GM12878 (cell line): ENCODE results near the gene DEK. TPM values are rescaled to one million over a fixed set of nuclear protein-coding genes. Genes with fewer than 3 reads are reported as not detected.

Experiments
- ATAC-seq: fragments of 200-7000 bp; cut with Tn5 transposase; 3 replicates; pipeline ENCODE4 v1.9.1; 2020; ENCODE audit warnings: mild to moderate bottlenecking, moderate library complexity
- BruUV-seq: library from RNA; stranded (reverse); fragments of 400-500 nt; replicated peaks from 2 replicates; lab custom pipeline; 2021; lab: Mats Ljungman, UMichigan
- CTCF ChIA-PET: fragments of 300-600 bp; sonication (Branson Sonifier 250); formaldehyde crosslinking; extraction: SDS; loops from one replicate; lab custom pipeline; 2021; ENCODE audit warnings: inconsistent platforms; lab: Yijun Ruan, JAX
- POLR2A ChIA-PET: fragments of 350-600 bp; formaldehyde crosslinking; extraction: SDS; loops from one replicate; lab custom pipeline; 2021; ENCODE audit warnings: inconsistent platforms; lab: Charles Lee
- RAD21 ChIA-PET: fragments of 300-600 bp; sonication (Branson Sonifier 250); formaldehyde crosslinking; loops from one replicate; lab custom pipeline; 2023; ENCODE audit warnings: antibody characterized with exemption; ENCODE audit not compliant: unreplicated experiment; lab: Charles Lee
- SMC1A ChIA-PET: fragments of 300-600 bp; sonication (Branson Sonifier 250); formaldehyde crosslinking; loops from one replicate; lab custom pipeline; 2023; ENCODE audit not compliant: unreplicated experiment, uncharacterized antibody; lab: Charles Lee
- DNase-seq: peaks from one replicate; pipeline ENCODE4 v3.0.0-alpha.2; 2011; ENCODE audit warnings: low read depth, low spot score
- FAIRE-seq: peaks from 3 replicates; lab custom pipeline; 2011; peaks lifted over from hg19 to GRCh38; lab: Jason Lieb, UNC
- H2AFZ ChIP-seq: 2 replicates; pipeline ENCODE4 v1.6.0; 2011; ENCODE audit warnings: low read depth, low read length, control low read depth; ENCODE audit not compliant: control insufficient read depth
- H3K27ac ChIP-seq: 2 replicates; pipeline ENCODE4 v1.5.1; 2011; ENCODE audit warnings: control low read depth; ENCODE audit not compliant: control insufficient read depth, insufficient read depth
- H3K27me3 ChIP-seq, 2 experiments: replicated peaks in 1 of 2; 2 replicates each; pipeline versions ENCODE4 v1.6.0 to v1.6.1; 2011; ENCODE audit warnings: low read length in 1 of 2; ENCODE audit not compliant: control insufficient read depth in 2 of 2, insufficient read depth in 2 of 2
- H3K36me3 ChIP-seq, 2 experiments: 2 replicates each; pipeline ENCODE4 v1.5.1; 2011; ENCODE audit warnings: low read length in 1 of 2; ENCODE audit not compliant: control insufficient read depth in 2 of 2, insufficient read depth in 2 of 2
- H3K4me1 ChIP-seq: 2 replicates; pipeline ENCODE4 v1.6.1; 2011; ENCODE audit warnings: mild to moderate bottlenecking, low read length, moderate library complexity, mixed read lengths; ENCODE audit not compliant: control insufficient read depth, insufficient read depth
- H3K4me2 ChIP-seq: 2 replicates; pipeline ENCODE4 v1.6.0; 2011; ENCODE audit warnings: control low read depth; ENCODE audit not compliant: control insufficient read depth, insufficient read depth
- H3K4me3 ChIP-seq: fragments of 200-600 bp; sonication (generic); 2 replicates; pipeline ENCODE4 v1.5.1; 2016
- H3K79me2 ChIP-seq: 2 replicates; pipeline ENCODE4 v1.6.0; 2011; ENCODE audit warnings: low read length; ENCODE audit not compliant: control insufficient read depth, insufficient read depth
- H3K9ac ChIP-seq: 2 replicates; pipeline ENCODE4 v1.8.0; 2011; ENCODE audit warnings: low read length, control low read depth, mixed read lengths; ENCODE audit not compliant: control insufficient read depth, insufficient read depth
- H3K9me3 ChIP-seq: replicated peaks from 3 replicates; pipeline ENCODE4 v1.5.1; 2011; ENCODE audit warnings: mild to moderate bottlenecking, low read length; ENCODE audit not compliant: control insufficient read depth, insufficient read depth
- H4K20me1 ChIP-seq: 2 replicates; pipeline ENCODE4 v1.6.0; 2011; ENCODE audit not compliant: control insufficient read depth, insufficient read depth
- JUNB ChIP-seq: IDR thresholded peaks from 2 replicates; pipeline ENCODE4 v1.6.1; 2016; ENCODE audit warnings: antibody characterized with exemption, mild to moderate bottlenecking
- MEF2A ChIP-seq: IDR thresholded peaks from 2 replicates; pipeline ENCODE4 v1.6.1; 2011; ENCODE audit warnings: low read depth, mild to moderate bottlenecking, low read length, moderate library complexity; ENCODE audit not compliant: insufficient read depth
- RCOR1 ChIP-seq: conservative IDR thresholded peaks from 2 replicates; pipeline ENCODE4 v1.6.1; 2012; ENCODE audit warnings: low read depth, low read length, improper control_type of control experiment
- TCF12 ChIP-seq: IDR thresholded peaks from 2 replicates; pipeline ENCODE4 v1.6.1; 2011; ENCODE audit warnings: low read depth, mild to moderate bottlenecking, low read length
- TCF3 ChIP-seq: IDR thresholded peaks from 2 replicates; pipeline ENCODE4 v1.6.1; 2012; ENCODE audit warnings: low read depth, mild to moderate bottlenecking, low read length, borderline replicate concordance; ENCODE audit not compliant: insufficient read depth
- TCF7 ChIP-seq: IDR thresholded peaks from 2 replicates; pipeline ENCODE4 v1.6.1; 2014; ENCODE audit warnings: antibody characterized with exemption, borderline replicate concordance
- YBX1 ChIP-seq: fragments of 450-650 bp; IDR thresholded peaks from 2 replicates; pipeline ENCODE4 v1.6.1; 2016; ENCODE audit warnings: antibody characterized with exemption
- ZBTB4 ChIP-seq: fragments of 450-650 bp; formaldehyde crosslinking; IDR thresholded peaks from 2 replicates; pipeline ENCODE4 v1.4.0; 2022; ENCODE audit warnings: mild to moderate bottlenecking, moderate library complexity
- WGBS: methylation state at CpG from one replicate; pipeline ENCODE4 v1.1.6; 2016; ENCODE audit warnings: low lambda C conversion rate; ENCODE audit not compliant: insufficient replicate concordance, insufficient coverage; ENCODE audit errors: missing lambda C conversion rate; 5-methylcytosine and 5-hydroxymethylcytosine counted together
- in situ Hi-C: fragments of 300-500 bp; cut with MboI; formaldehyde crosslinking; loops from 9 replicates; pipeline ENCODE4 v1.14.3; 2018; ENCODE audit warnings: mixed read lengths
- intact Hi-C: fragments of 100-400 bp; cut with micrococcal nuclease; formaldehyde crosslinking; loops from one replicate; pipeline ENCODE4 v1.14.2; 2022; ENCODE audit not compliant: unreplicated experiment
- polyA plus RNA-seq, 11 experiments: library from polyadenylated mRNA; depleted of rRNA in 4 of 11; unstranded in 6 of 11; stranded (reverse) in 5 of 11; fragments of >200 nt; fragmentation: Nextera tagmentation in 4 of 11; fragmentation: Illumina TruSeq in 1 of 11; extraction: Ambion mirVana in 4 of 11; extraction: Trizol in 1 of 11; gene quantifications; 1 replicate in 1 of 11; 2 replicates in 10 of 11; pipeline versions ENCODE4 v1.2.1 to v1.2.3, GENCODE V29; 2011 to 2016; ENCODE audit warnings: inconsistent platforms in 2 of 11, missing spikeins in 2 of 11, low read depth in 1 of 11
- total RNA-seq, 4 experiments: library from RNA; depleted of rRNA in 3 of 4; stranded (reverse); fragments of >200 nt in 3 of 4; fragmentation: Illumina TruSeq in 1 of 4; extraction: Trizol in 1 of 4; gene quantifications; 2 replicates each; pipeline versions ENCODE4 v1.2.1 to v1.2.3, GENCODE V29; 2013 to 2021

The DEK gene
- total and polyA plus RNA-seq, 10 of the 15 experiments (the other 5 are each of a cell fraction or from before 2014, with no cell fraction given): 111 to 346 (median 196) TPM

DNA sequence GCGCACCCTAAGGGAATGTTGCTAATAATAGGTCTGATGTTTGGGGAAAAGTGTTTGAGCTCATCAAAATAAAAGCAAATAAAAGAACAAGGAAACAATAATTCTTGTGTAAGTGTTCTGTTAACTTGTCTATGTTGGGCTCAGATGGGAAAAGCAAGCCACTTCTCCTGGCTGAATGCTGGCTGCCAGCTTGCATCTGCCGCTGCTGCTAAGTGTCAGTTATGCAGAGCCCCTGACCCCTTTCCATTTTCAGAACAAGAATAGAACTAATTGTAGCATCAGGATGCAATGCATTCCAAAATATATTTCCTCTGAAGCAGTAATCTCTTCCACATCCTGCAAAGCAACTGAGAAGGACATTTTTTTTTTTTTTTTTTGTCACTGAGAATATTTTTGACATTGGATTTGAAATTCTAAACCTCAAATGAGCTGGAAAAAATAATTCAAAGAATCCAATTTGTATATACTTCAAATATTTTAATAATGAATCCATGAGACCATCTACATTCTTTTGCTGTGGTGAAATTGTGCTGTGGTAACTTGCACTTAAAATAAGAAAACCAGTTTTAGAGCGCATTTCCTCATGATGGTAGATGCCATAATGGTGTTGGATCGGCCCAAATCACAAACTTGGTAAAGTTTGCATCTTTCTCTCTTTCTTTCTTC lies 43.9 kb upstream of the DEK start:
- Histone ChIP-seq H3K9me3 (no peaks in the 10 kb centered on the region; the same call in 2 of the 3 replicates), H3K9ac (no peak overlapping the region), H3K4me2 (no peak overlapping the region), H4K20me1 (no peaks in the 10 kb centered on the region), H3K79me2 (no peaks in the 10 kb centered on the region), H2AFZ (no peak overlapping the region), H3K27me3 (no peaks in the 10 kb centered on the region; a peak in 1 of 4 replicates), H3K36me3 (no peaks in the 10 kb centered on the region), H3K4me1 (no peaks in the 10 kb centered on the region), H3K27ac (no peak overlapping the region), H3K4me3 (no peak overlapping the region)
- FAIRE-seq: no peak
- DNase-seq: no peak
- 71% methylated on average over 4 of the region's 4 CpGs for WGBS
- RAD21 ChIA-PET: interaction anchor here (0.7 kb wide), 1 partner anchor 165 kb away, joined by 3 read pairs; no protein-coding TSS in a partner anchor
- intact Hi-C loops (no loop called here), in situ Hi-C loops (loop anchor here (25.0 kb wide), 1 partner anchor 1146 kb away; no protein-coding TSS in a partner anchor)
- POLR2A ChIA-PET: no interaction called here
- no TSS peak for BruUV-seq
- TF ChIP-seq MEF2A: no peak
- TF ChIP-seq ZBTB4 (CRISPR knock-in tag): no peak
- TF ChIP-seq TCF3: no peak
- no peak for TF ChIP-seq TCF12
- TF ChIP-seq TCF7: no peak
- TF ChIP-seq YBX1: no peak
- TF ChIP-seq JUNB: no peak
- no peak for TF ChIP-seq RCOR1
- CTCF ChIA-PET: interaction anchor here (0.8 kb wide), 1 partner anchor 15 kb away, joined by 4 read pairs; no protein-coding TSS in a partner anchor
- no peak for ATAC-seq
- SMC1A ChIA-PET: no interaction called here
